ELF-1 (cell line): ENCODE results near the gene GAB1.

Experiments
- DNase-seq: peaks from one replicate; pipeline ENCODE4 v3.0.0-alpha.2; 2016; ENCODE audit warnings: low read depth, low spot score

The GAB1 gene

GRCh38 chr4:143336781-143337599 is at the start of gene GAB1:
GAB1 (plus strand) TSS chr4:143336876; CDS start chr4:143337189, 313 bp downstream.
- DNase-seq: peak; percentile 88

GRCh38 chr4:143287572-143287923 is 49.1 kb upstream of the GAB1 start:
- DNase-seq: peak; percentile 6

GRCh38 chr4:143288171-143288570 is 48.5 kb upstream of the GAB1 start:
- DNase-seq: no peak

- DNase-seq: no peak
These were observed 47.3 kb upstream of the GAB1 start for GRCh38 chr4:143289370-143289769.

GRCh38 chr4:143291314-143291713 is 45.4 kb upstream of the GAB1 start:
- no peak for DNase-seq

- DNase-seq: no peak
These were observed 43.8 kb upstream of the GAB1 start for GRCh38 chr4:143292858-143293257.

- DNase-seq: peak; percentile 4
These were observed 42.4 kb upstream of the GAB1 start for GRCh38 chr4:143294310-143294709.

GRCh38 chr4:143294710-143295275 is 41.9 kb upstream of the GAB1 start:
- no peak for DNase-seq

GRCh38 chr4:143296397-143297067 is 40.1 kb upstream of the GAB1 start:
- no peak for DNase-seq

GRCh38 chr4:143300860-143301259 is 35.8 kb upstream of the GAB1 start:
- no peak for DNase-seq

- no peak for DNase-seq
These were observed 34.1 kb upstream of the GAB1 start for GRCh38 chr4:143302536-143302935.

- DNase-seq: no peak
These were observed 29.9 kb upstream of the GAB1 start for GRCh38 chr4:143306788-143307187.

GRCh38 chr4:143307531-143307930 is 29.1 kb upstream of the GAB1 start:
- no peak for DNase-seq

- DNase-seq: no peak
These were observed 28.3 kb upstream of the GAB1 start for GRCh38 chr4:143308377-143308776.

- no peak for DNase-seq
These were observed 24.8 kb upstream of the GAB1 start for GRCh38 chr4:143311924-143312323.

GRCh38 chr4:143313521-143313920 is 23.2 kb upstream of the GAB1 start:
- no peak for DNase-seq

GRCh38 chr4:143313996-143314395 is 22.7 kb upstream of the GAB1 start:
- no peak for DNase-seq

- DNase-seq: no peak
These were observed 16.6 kb upstream of the GAB1 start for GRCh38 chr4:143320113-143320512.

- DNase-seq: no peak
These were observed 9.9 kb upstream of the GAB1 start for GRCh38 chr4:143326735-143327134.

GRCh38 chr4:143329985-143330384 is 6.7 kb upstream of the GAB1 start:
- no peak for DNase-seq

GRCh38 chr4:143335979-143336780 is 496 bp upstream of the GAB1 start:
- peak; percentile 94 for DNase-seq
